SHP77 (cell line): ENCODE results near the gene PLEKHA5.
"Not testable (repeated sequence)": the region's sequence is repeated elsewhere in the genome, so short reads cannot be mapped to it uniquely, and the experiment has no call there.

ENCODE experiments used
- DNase-seq, 2 experiments: peaks; one replicate each; lab custom pipeline; 2025; lab: John Stamatoyannopoulos, UW

Gene PLEKHA5

DNA sequence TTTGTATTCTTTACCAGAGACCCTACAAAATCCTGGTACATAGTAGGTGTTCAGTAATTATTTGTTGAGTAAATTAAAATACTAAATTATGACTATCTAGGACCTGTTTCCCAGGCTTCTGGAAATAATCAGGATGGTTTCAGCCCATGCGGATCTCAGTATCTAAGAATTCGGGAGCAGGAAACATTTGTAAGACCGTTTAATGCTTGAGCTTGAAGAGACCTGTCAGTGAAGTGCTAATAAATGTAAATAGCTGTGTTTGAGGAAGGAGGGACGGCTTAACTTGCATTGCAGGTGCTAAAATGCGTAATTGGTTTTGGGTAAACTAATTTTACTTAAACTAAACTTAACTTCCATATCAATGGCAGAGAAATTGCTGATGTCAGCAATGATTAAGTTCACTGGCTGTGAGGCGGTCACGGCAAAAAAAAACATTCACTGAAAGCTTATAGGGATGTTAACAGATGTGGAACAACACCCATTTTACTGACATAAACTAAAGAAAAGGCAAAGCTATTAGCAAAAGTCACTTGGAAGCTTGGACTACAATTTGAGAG lies 281.2 kb downstream of the PLEKHA5 start:
- DNase-seq: no peak

DNA sequence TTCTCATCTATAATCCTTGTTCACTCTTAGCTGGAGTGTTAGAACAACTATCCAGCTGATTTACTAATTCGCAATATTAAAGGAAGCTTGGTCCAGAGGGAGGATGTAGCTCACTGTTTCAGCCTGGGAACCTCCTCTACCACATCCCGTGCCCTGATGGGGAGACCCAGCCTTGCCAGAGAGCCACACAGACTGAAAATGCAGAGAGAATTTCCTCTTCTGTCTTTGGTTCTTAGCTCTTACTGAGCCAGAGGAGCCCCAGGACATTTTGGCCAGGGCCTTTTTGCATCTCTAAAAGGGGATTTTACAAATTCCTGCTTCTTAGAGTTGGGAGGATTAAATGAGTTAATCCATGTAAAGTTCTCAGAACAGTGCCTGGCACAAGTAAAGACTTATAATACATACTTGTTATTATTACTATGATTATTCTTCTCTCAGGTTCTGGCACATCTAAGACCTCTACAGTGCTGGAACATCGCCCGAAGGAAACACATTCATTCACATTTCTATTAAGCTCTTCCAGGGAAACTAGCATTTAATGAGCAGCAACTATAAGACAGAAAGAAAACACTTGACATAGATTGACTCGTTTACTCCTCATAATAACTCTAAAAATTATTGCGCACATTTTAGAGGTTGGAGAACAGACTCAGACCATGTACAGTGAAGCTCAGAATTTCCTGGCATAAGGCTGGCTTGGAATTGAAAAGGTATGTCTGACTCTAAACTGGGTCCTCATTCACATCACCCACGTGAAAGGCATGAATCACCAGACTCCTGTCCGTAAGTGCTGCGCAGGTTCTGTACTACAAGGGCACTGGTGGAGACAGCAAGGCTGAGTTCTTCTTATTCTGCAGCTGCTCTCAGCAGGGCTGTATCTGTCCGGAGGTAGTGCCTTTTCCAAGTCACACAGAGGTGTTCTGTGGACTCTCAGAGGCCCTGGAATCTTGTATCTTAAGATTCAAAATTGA lies 282.0 kb downstream of the PLEKHA5 start:
- DNase-seq: peak in 1 of 2 experiments; percentile 1

GRCh38 chr12:19412844-19413243 lies 283.3 kb downstream of the PLEKHA5 start:
- no peak for DNase-seq

DNA sequence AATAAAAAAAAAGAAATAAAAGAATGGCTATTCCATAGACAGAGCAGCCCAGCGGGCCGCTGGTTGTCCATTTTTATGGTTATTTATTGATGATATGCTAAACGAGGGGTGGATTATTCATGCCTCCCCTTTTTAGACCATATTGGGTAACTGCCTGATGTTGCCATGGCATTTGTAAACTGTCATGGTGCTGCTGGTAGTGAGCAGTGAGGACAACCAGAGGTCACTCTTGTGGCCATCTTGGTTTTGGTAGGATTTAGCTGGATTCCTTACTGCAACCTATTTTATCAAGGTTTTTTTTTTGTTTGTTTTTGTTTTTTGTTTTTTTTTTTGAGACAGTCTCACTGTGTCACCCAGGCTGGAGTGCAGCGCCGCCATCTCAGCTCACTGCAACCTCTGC lies 284.0 kb downstream of the PLEKHA5 start:
- not testable (repeated sequence) for DNase-seq

GRCh38 chr12:19415563-19415962 lies 286.0 kb downstream of the PLEKHA5 start:
- DNase-seq: no peak

DNA sequence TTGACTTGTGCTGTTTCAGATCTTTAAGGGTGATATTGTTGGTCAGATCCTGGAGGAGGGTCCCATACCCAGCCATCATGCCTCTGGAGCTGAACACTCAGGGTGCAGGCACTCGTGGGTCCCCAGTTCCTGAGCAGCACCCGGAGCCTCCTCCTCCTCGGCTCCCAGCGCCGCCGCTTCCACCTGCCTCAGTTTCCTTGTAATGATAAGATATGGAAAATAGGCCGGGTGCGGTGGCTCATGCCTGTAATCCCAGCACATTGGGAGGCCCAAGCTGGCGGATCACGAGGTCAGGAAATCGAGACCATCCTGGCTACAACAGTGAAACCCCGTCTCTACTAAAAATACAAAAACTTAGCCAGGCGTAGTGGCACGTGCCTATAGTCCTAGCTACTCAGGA lies 289.6 kb downstream of the PLEKHA5 start:
- no peak for DNase-seq

GRCh38 chr12:19421503-19422282 lies 292.2 kb downstream of the PLEKHA5 start:
- no peak for DNase-seq

DNA sequence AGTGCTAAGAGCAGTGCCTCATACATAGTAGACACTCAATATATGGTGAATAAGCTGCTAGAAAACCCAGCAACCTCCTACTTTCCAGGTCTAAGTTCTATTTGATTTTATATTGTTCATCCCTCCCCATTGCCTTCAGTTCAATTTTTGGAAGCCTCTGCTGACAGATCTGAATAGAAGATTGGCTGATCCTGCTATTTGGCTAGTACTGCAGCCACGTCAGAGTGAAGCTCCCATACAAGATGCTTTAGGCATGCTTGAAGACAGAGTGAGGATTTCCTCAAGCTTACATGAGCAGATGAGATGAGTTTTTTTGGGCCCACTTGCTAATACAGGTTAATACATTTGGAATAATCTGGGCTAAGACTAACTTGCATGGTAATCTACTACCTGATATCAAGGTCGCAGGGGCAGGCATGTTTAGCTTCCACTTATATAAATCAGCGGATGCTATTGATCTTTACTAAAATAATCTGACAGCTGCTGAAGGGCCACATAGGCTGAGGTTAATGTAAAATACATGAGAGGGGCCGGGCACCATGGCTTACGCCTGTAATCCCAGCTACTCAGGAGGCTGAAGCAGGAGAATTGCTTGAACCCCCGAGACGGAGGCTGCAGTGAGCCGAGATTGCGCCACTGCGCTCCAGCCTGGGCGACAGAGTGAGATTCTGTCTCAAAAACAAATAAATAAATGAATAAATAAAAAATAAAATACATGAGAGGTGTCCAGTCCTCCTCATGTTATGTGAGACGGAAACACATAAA lies 293.8 kb downstream of the PLEKHA5 start:
- no peak for DNase-seq
